ENCODE data around the gene OOSP1.

GRCh38 chr11:59984368-59984767, 46.1 kb downstream of the OOSP1 start:
- TF ChIP-seq EZH2 (IDR thresholded peaks at IDR 0.05; ENCODE audit: borderline replicate concordance, low read length): no peak
- TF ChIP-seq, protein P1, sequence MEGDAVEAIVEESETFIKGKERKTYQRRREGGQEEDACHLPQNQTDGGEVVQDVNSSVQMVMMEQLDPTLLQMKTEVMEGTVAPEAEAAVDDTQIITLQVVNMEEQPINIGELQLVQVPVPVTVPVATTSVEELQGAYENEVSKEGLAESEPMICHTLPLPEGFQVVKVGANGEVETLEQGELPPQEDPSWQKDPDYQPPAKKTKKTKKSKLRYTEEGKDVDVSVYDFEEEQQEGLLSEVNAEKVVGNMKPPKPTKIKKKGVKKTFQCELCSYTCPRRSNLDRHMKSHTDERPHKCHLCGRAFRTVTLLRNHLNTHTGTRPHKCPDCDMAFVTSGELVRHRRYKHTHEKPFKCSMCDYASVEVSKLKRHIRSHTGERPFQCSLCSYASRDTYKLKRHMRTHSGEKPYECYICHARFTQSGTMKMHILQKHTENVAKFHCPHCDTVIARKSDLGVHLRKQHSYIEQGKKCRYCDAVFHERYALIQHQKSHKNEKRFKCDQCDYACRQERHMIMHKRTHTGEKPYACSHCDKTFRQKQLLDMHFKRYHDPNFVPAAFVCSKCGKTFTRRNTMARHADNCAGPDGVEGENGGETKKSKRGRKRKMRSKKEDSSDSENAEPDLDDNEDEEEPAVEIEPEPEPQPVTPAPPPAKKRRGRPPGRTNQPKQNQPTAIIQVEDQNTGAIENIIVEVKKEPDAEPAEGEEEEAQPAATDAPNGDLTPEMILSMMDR (IDR thresholded peaks at IDR 0.05; ENCODE audit: low read length): no peak
